GM12875 (cell line): Measurements from ENCODE around the gene MACROD1.

Source experiments
- H3K4me3 ChIP-seq: one replicate; pipeline ENCODE4 v1.5.1; 2011; ENCODE audit warnings: low read depth, low read length, control low read depth
- TF ChIP-seq, protein P1 (sequence below): IDR thresholded peaks from 2 replicates; pipeline ENCODE4 v1.5.1; 2011; ENCODE audit warnings: low read depth, mild to moderate bottlenecking, control low read depth, inconsistent platforms, low read length, moderate library complexity, borderline replicate concordance; ENCODE audit not compliant: insufficient read depth

Gene MACROD1

DNA sequence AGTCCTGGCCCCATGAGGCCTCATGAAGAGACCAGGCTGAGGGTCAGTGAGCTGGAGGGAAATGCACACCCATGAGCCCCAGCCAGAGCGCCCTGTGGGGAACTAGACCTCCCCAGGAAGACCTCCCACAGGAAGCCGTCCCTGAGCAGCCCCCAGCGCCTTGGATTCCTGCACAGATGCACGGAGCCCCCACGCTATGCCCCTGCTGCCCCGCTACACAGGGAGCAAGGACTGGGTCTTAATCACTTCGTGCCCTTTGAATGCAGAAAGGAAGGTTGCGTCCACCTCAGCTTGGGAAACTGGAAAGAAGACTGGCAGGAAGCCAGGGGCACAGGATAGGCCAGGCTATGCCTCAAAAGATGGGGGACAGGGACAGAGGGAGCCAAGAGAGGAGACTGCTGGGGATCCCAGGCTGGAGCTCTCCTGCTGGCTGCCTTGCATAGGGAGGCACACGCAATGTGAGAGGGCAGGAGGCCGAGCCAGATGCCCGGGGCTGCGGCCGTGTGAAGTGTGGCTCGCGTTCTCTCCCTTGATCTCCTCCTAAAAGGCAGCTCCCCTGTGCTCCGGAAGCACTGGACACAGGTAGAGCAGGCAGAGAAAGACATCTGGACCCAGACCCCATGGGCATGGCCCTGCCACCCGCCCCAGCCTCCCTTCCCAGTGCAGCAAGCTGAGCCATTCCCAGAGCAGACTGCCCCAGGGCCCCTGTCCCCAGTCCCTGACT lies 32.8 kb downstream of the MACROD1 start:
- TF ChIP-seq, protein P1, sequence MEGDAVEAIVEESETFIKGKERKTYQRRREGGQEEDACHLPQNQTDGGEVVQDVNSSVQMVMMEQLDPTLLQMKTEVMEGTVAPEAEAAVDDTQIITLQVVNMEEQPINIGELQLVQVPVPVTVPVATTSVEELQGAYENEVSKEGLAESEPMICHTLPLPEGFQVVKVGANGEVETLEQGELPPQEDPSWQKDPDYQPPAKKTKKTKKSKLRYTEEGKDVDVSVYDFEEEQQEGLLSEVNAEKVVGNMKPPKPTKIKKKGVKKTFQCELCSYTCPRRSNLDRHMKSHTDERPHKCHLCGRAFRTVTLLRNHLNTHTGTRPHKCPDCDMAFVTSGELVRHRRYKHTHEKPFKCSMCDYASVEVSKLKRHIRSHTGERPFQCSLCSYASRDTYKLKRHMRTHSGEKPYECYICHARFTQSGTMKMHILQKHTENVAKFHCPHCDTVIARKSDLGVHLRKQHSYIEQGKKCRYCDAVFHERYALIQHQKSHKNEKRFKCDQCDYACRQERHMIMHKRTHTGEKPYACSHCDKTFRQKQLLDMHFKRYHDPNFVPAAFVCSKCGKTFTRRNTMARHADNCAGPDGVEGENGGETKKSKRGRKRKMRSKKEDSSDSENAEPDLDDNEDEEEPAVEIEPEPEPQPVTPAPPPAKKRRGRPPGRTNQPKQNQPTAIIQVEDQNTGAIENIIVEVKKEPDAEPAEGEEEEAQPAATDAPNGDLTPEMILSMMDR, result no peak
- no peak overlapping the region for H3K4me3 ChIP-seq

DNA sequence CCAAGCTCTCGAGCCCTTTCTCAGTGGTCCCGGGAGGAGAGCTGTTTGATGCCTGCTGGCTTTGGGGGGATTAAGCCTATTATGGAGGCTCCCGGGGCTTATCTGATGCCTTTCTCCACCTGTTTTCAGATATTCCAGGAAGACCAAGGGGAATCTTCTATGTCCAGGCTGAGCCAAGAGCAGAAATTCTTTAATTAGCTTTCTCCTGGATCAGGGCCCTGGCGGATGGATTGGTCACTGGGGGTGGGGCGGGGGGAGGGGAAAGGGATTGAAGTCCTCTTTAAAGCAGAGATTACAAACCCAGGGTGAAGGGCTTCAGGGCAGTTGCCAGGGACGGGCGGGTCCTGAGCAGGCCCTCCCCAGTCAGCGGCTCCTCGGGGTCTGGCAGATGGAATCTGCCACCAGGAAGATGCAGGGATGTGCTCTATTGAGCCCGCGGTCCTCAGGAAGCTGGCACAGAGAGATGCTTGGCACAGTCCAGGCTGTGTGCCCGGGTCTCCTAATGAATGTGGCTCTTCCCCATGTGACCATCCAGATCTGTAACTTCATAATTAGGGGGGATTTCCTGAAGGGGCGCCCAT lies 33.6 kb downstream of the MACROD1 start:
- TF ChIP-seq, protein P1, result no peak
- no peak overlapping the region for H3K4me3 ChIP-seq

DNA sequence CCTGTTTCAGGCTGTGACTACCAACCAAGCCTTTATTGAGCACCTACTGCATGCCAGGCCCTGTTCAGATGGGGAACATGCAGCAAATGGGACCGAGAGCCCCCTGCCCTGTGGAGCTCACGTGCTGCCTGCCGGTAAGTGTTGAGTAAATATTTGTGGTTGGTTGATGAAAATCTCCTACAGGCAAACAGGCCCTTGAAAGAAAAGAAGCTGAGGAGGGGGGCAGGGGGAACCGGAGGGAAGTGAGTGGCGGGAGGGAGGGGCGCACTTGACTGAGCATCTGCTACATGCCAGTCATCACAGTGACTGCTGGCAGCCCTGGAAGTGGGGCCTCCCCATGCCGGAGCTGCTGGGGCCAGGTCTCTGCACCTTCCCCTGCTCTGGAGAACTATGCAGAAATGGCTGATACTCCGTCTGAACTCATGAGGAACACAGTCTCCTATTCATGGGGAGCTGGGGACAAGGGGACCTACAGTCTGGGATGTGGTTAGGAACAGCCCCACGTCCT lies 34.2 kb downstream of the MACROD1 start:
- TF ChIP-seq, protein P1, result no peak
- no peak overlapping the region for H3K4me3 ChIP-seq

DNA sequence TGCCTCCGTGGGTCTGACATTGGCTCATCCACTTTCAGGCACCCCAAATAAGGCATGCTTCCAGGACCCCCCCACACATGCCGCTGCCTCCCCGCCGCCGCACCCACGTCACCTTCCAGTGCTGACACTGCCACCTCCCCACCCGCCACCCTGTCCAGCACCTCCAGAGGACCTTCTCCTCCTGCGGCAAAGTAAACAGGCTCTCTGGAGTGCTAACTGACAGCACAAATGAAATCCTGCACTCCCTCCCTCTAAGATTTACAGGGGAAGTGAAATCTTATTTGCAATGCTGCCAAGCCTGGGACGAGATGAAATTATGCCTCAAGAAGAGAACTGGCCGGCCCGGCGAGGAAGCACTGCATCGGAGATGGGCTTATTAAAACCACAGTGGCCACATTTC lies 35.3 kb downstream of the MACROD1 start:
- no peak overlapping the region for H3K4me3 ChIP-seq
- TF ChIP-seq, protein P1, result no peak

DNA sequence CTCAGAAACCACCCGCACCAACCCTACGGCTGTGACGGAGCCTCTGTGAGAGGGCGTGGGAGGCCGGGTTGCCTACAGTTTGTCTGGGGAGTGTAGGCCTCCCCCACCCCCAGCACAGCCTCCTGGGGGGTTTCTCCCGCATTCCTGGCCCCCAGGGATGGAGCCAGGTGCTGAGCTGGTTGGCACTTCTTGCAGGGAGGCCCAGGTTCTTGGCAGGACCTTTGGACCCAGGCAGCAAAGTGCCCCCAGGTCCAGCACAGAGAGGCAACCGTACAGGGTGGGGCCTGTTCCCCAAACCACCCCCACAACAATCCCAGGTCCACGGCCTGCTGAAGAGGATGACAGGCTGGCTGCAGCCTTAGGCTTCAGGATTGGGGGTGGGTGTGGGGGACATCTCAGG lies 36.5 kb downstream of the MACROD1 start:
- no peak overlapping the region for H3K4me3 ChIP-seq
- TF ChIP-seq, protein P1, result no peak

DNA sequence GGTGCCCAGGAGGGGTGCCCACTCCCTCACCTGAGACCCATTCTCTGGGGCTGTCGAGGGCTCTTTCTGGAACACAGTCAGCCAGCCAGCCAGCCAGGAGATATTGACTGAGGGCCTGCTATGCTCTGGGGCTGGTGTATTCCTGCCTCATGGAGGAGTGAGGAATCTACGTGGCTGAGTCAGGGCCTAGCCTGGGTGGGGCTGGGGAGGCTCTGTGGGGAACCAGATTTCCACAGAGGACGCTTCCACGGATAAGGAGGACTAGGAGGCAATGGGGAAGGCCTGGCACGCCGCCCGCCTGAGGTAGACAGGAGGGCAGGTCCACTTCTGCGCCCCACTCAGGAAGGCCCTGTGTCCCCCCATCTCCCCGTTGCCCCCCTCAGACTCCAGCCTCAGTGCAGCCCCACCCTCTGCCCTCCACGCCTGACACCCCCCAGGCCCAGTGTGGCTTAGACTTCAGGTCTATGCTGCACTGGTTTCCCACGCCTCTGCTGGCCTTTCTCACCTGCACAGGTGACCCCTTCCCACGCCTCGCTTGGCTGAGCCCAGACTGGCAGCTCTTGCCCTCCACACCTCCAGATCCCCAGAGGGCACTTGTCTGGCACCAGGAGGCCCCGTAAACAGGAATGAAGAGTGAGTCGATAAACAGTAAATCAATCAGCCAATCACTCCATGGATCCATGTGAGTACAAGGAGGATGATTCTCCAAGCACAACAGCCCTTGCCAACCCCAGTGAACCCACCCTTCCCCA lies 37.5 kb downstream of the MACROD1 start:
- no peak overlapping the region for H3K4me3 ChIP-seq
- TF ChIP-seq, protein P1, result no peak
